ENCODE results near the gene GLIS2. TPM values are rescaled to one million over a fixed set of nuclear protein-coding genes. Genes with fewer than 3 reads are reported as not detected.

GLIS2 gene
- total RNA-seq, 1 donor from 2014 or later: 16.6 TPM

- no peak for ATAC-seq
Measured at GRCh38 chr16:4373356-4373908, 57.6 kb downstream of the GLIS2 start.

GRCh38 chr16:4373909-4374742 is 58.3 kb downstream of the GLIS2 start:
- intact Hi-C loops (cut with micrococcal nuclease): no loop called here
- DNase-seq (peak; percentile 82), ATAC-seq (peak; percentile 13)

More at GRCh38 chr16:4373356-4373908, 57.6 kb downstream of the GLIS2 start:
- intact Hi-C loops (cut with micrococcal nuclease): no loop called here
- DNase-seq: no peak

DNA sequence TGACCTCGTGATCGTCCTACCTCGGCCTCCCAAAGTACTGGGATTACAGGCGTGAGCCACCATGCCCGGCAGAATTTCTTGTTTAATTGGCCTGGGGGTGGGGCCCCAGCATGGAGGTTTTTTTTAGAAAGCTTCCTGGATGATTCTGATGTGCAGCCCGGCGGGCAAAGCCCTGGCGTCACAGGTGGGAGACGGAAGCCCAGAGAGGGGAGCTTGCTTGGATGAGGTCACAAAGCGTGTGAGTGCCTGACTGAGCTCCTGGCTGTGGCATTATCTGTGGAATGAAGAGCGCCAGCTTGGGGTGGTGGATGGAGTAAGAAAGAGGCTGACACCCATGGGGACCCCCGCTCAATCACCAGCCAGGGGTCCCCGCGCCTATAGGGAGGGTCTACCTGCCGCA is 59.9 kb downstream of the GLIS2 start:
- ATAC-seq: no peak
- intact Hi-C loops (cut with micrococcal nuclease): no loop called here
- peak; percentile 37 for DNase-seq

DNA sequence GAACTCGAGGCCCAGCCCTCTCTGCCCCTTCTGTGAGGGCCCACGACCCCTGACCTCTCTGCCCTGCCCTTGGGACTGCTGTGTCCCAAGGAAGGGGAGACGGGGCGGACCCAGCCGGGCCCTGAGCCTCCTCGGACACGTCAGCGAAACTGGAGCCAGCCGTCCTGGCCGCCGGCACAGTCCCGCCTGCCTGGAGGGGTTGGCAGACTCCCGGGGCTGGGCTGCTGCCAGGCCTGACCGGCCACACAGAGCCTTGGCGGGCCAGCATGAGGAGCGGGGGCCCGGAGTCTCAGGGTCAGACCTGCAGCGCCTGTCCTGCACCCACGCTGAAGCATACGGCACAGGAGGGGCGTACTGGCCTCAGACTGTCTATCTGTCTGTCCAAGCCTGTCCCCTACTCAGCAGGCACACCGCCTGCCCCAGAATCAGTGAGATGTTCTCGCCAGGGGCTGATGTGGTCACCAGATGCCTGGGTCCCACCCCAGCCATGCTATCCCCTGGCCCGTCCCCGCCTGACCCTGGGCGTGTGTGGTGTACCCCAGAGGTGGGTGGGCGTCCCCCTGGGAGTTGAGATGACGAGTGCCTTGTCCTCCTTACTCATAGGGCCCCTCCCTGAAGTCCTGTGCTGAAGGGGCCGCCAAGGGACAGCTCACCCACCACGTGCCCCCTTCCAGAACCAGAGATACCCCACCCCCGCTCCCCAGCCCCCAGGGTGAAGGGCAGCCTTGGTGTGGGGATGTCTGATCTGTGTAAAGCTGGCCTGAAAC is 60.4 kb downstream of the GLIS2 start:
- DNase-seq: peak; percentile 96
- peak; percentile 76 for ATAC-seq
- intact Hi-C loops (cut with micrococcal nuclease): no loop called here

DNA sequence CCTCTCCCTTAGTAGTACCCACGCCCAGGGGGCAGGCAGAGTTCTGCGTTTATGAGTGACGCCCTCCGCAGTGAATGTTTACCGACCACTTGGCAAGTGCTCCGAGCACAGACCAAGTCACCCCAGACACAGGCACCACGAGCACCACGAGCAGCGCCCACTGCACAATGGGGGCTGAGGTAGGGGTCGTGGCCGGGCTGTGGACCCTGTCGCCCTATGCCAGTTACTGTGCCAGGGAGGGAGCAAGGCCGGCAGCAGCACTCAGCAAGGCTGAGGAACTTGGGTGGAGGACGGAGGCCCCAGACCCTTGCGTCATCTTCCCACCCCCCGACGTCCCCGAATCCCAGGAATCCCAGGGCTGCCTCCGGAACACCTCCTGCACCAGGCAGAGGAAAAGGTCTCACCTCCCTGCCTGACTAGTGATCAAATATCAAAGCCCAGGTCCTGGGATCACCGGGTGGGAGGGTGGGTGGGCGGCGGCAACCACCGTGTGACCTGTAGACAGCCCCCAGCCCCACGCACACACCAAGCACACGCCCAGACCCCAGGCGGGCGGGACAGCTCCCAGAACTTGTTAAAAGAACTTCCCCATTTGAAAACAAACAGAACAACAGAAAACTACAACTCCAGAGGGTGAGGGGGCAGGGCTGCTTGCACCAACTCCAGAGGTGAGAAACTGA is 61.2 kb downstream of the GLIS2 start:
- DNase-seq: peak; percentile 36
- no peak for ATAC-seq
- intact Hi-C loops (cut with micrococcal nuclease): no loop called here

- DNase-seq (peak; percentile 32), ATAC-seq (no peak)
- intact Hi-C loops (cut with micrococcal nuclease): no loop called here
Measured at GRCh38 chr16:4377573-4378154, 61.8 kb downstream of the GLIS2 start.

- ATAC-seq (peak; percentile 9), DNase-seq (peak; percentile 68)
- intact Hi-C loops (cut with micrococcal nuclease): no loop called here
Measured at GRCh38 chr16:4378161-4378666, 62.3 kb downstream of the GLIS2 start.

DNA sequence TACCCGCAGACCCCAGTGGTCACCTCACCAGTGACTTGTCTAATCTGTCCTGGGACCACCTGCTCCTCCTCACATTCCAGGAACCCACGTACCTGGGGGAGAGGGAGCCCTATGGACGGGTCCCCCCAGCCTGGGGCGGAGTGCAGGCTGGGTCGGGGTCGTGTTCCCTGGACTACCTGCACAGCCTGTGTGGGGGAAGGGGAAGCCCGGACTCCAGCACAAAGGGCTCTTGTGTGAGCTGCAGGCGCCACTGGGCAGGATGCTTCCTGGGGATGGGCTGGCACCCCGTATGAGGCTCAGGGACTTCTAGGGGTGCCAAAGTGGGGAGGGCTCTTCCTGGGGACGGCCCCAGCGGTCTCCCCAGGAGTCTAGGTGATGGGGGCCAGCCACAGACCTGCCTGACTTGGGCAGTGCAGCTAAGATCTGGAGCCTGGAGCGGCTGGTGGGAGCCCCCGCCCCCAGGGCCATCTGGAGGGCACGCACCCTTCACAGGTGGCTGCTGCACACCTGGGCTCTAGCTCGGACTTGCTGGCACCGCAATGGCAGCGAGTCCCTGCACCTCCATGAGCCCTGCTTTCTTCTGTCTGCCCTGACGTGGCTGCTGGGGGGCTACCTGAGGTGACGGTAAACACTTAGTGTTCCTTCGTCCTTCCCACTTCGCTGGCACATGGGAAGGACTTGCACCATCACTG is 63.3 kb downstream of the GLIS2 start:
- intact Hi-C loops (cut with micrococcal nuclease): no loop called here
- DNase-seq (peak; percentile 30), ATAC-seq (no peak)

- intact Hi-C loops (cut with micrococcal nuclease): no loop called here
- DNase-seq (peak; percentile 36), ATAC-seq (no peak)
Measured at GRCh38 chr16:4380119-4381063, 64.5 kb downstream of the GLIS2 start.

- no peak for ATAC-seq
- intact Hi-C loops (cut with micrococcal nuclease): no loop called here
- peak; percentile 28 for DNase-seq
Measured at GRCh38 chr16:4381072-4381934, 65.4 kb downstream of the GLIS2 start.

GRCh38 chr16:4381935-4382794 is 66.3 kb downstream of the GLIS2 start:
- intact Hi-C loops (cut with micrococcal nuclease): no loop called here
- no peak for ATAC-seq

GRCh38 chr16:4382795-4383357 is 67.0 kb downstream of the GLIS2 start:
- DNase-seq (peak; percentile 33), ATAC-seq (no peak)
- intact Hi-C loops (cut with micrococcal nuclease): no loop called here

More at GRCh38 chr16:4381935-4382794, 66.3 kb downstream of the GLIS2 start:
- DNase-seq: peak; percentile 29

DNA sequence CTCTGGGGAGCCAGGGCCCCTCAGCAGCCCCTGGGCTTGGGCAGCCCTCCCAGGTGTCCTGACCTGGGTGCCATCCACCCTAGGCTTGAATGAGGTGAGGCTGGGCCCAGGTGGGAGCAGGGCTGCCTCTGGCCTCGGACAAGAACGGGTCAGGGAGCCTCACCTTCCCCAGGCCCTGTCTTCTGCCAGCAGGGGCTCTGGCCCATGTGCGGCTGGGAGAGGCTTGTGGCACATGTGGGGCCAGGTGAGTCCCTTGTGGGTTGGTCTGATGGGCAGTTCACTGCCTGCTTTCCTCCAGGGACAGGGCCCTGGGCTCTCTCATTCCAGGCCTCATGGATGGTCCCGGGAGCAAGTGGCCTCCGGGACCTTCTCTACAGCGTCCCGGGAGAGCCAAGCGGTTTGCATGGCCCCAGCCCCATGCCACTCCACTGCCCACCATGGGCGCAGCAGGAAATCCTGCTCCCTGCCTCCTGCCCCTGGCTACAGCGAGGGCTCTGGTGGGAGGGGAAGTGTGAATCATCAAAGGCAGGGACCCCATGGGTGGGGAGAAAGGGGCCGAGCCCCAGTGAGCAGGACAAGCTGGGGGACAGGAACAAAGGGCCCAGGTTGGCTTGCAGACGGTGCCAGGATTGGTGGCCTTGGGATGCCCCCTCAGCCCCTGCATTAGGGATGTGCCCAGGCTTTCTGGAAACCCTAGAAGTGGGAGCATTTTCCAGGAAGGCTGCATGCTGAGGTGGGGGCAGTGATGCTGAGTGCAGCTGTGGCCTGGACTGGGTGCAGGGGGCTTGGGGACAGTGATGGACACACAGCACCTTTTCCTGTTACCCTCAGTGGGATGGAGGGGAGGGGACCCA is 68.0 kb downstream of the GLIS2 start:
- ATAC-seq (no peak), DNase-seq (peak; percentile 23)
- intact Hi-C loops (cut with micrococcal nuclease): no loop called here

DNA sequence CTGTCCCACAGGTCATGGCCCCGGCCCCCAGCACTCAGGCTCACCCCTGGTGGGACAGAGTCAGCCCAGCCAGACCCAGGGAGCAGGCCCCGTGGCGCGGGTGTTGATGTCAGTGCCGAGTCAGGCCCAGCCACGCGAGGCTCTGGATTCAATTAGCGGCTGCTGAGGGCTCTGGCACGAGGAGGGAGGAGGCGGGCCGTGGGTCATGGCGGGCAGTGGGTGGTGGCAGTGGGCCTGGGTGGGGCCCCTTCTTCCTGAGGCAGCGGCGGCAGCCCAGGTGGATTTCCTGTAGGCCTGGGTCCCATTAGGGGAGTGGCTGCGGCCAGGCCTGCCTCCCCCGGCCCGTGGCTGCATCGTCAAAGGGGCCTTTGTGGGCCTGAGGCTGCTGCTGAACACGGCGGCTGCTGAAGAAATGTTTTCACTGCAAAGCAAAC is 68.7 kb downstream of the GLIS2 start:
- DNase-seq (peak; percentile 65), ATAC-seq (peak; percentile 5)
- intact Hi-C loops (cut with micrococcal nuclease): no loop called here

Measured in left ventricle myocardium superior (tissue), 1 donor.